Measurements from ENCODE around the gene CLRN2.
"Not testable (repeated sequence)": the region's sequence is repeated elsewhere in the genome, so short reads cannot be mapped to it uniquely, and the experiment has no call there.

Gene CLRN2

DNA sequence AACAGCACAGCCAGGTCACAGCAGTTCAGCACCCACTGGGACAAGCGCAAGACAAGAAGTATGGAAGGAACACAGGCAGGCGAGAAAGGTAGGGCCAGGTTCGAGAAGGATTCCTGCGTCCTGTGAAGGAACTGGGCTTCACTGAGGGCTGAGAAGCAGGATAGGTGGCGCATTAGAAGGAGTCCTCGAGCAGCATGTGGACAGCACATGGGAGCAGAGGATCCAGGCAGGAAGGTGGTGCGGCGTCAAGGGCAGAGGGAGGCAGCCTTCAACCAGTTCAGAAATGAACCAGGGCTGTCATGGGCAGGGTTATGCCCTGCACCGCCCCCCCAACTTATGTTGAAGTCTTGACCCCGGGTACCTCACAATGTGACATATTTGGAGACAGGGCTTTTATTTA, 31.3 kb downstream of the CLRN2 start:
- DNase-seq: no peak

DNA sequence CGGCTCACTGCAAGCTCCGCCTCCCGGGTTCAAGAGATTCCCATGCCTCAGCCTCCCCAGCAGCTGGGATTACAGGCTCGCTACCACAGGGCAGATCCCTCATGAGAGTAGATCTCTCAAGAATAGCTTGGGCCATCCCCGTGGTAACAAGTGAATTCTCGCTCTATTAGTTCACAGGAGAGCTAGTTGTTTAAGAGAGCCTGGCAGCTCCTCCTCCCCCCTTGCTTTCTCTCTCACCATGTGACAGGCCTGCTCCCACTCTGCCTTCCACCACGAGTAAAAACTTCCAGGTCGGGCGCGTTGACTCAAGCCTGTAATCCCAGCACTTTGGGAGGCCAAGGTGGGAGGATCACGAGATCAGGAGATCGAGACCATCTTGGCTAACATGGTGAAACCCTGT, 31.7 kb downstream of the CLRN2 start:
- no peak for DNase-seq

DNA sequence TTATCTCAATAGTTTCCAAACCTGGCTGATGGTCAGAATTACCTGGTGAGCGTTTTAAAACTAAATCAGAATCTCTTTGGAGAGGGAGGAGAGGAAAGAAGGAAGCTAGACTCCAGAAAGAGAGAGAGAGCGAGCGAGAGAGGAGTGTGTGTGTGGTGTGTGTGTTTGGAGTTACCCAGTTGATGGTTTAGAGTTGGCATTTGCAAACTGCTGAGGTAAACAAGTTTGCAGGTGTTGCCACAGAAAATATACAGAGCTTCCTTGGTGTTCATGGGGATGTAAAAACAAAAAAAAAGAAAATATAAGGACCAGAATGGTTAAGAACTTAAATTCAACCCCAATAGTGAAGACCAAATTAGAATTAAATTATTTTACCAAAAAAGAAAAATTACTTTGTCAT, 35.6 kb downstream of the CLRN2 start:
- DNase-seq: no peak

DNA sequence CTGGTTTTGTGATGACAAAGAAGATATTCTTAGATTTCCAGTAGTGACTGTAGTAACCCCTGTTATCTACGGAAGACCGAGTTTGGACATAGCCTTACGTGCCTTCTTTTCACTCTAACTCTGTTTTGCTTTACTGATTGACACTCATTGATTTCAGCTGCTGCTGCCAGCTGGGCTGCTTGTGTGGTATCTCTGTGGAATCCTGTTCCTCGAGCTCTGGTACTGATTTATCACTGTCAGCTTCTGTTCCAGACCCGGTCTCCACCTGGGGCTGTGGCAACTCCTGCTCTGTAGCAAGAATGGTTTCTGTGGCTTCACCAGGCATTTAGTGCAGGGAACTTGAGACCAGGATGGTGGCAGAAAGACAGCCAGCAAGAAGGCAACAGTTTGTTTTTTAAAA, 37.5 kb downstream of the CLRN2 start:
- no peak for DNase-seq

DNA sequence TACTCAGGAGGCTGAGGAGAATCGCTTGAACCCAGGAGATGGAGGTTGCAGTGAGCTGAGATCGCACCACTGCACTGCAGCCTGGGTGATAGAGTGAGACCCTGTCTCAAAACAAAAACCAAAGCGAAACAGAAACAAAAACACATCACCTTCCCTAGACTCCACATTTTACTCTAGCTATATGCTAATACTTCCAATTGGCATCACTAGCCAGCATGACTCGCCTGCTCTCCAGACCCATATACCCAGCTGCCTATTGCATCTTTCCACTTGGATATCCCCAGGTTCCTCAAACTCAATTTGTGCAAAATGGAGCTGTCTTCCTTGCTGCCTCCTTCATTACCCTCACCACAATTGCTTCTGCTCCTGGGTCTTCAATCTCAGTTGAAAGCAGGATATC, 39.6 kb downstream of the CLRN2 start:
- no peak for DNase-seq

DNA sequence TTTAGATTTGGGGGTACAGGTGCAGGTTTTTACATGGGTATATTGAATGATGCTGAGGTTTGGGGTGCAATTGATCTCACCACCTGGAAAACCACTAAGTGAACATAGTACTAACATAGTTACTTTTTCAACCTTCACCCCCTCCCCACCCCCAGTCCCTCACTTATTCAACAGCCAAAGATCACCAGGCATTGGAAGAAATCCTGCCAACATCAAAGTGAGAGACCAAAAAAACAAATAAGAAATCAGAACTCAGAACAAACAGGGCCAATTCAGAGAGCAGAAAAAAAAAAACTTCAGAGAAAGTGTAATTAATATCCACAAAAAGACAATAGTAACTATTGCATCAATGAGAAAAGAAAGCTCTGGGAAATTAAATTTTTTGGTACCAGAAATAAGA, 41.5 kb downstream of the CLRN2 start:
- DNase-seq: no peak

DNA sequence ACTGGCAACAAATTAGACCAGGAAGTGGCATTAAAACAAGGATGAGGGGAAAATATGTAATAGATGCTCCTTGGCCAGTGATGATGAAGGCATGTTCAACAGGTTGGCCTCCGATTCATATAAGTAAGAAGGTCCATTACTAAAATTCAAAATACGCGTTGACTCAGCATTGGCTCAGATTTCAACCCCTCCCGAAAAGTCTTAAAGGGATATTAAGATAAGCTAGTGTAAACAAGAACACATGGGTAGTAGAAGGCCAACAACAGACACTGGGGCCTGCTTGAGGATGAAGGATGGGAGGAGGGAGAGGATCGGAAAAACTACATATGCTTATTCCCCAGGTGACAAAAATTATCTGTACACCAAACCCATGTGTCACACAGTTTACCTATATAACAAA, 42.9 kb downstream of the CLRN2 start:
- DNase-seq: no peak

DNA sequence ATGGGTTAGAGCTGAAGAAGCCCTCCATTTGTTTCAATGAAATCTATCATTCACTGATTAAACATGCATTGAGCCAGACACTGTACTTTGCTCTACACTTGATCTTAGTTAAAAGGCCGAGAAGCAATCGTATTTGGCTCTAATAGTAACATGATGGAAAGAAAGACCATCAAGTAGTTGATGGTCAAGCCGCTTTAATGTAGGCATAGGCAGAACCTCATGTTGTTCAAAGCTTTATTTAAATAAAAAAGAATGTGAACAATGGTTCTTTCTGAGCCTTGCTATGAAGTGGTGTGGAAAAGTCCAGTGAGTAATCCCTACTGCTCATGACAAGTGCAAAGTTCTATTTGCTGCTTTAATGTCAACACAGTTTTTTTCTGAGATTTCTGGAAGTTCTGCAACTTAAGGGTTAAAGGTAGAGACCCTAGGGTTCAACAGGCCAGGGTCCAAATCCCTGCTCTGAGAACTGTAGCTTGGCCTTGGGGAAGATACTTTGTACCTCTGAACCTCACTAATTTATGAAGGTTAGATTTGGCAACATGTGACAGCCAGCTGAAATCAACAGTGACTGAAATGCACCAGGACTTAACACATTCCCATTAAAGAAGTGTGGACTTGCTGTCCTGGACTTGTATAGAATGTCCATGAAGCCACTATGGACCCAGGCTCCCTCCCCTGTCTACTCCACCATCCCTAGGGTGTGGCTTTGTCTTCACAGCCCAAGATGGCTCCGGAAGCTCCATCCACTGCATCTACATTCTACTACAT, 44.2 kb downstream of the CLRN2 start:
- no peak for DNase-seq

DNA sequence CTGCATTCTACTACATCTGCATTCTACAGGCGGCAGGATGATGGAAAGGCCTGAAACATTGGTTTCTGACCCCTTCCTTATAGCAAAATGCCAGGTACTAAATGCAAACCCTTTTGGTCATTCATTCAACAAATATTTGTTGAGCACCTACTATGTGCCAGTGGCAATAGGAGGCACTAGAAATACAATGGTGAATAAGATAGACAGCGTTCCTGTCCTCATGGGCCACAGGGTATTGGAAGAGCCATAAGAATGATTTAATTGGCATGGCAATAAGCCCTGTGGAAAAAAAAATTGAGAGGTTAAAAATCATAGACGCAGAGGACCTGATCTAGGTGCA, 44.7 kb downstream of the CLRN2 start:
- DNase-seq: no peak

DNA sequence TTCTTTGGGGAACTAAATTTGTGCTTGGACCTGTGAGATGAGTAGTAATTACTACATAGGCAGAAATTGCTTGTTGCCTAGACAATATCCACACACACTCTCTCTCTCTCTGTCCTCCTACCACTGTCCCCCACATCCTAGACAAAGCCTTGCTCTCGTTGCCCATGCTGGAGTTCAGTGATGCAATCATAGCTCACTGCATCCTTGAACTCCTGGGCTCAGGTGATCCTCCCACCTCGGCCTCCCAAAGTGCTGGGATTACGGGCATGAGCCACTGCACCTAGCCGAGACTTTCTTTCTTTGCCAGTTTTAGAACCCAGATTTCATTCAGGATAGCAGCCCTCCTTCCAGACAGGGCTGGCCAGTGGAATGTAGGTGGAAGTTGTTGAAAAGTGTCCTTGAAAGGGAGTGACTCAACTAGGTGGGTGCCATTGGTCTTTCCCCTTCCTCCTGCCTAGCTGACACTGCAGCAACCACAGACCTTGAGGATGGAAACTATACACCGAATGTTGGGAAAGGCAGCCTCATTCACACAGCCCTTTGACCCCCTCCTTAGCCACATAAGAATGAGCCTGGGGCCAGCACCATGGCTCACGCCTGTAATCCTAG, 45.2 kb downstream of the CLRN2 start:
- no peak for DNase-seq

DNA sequence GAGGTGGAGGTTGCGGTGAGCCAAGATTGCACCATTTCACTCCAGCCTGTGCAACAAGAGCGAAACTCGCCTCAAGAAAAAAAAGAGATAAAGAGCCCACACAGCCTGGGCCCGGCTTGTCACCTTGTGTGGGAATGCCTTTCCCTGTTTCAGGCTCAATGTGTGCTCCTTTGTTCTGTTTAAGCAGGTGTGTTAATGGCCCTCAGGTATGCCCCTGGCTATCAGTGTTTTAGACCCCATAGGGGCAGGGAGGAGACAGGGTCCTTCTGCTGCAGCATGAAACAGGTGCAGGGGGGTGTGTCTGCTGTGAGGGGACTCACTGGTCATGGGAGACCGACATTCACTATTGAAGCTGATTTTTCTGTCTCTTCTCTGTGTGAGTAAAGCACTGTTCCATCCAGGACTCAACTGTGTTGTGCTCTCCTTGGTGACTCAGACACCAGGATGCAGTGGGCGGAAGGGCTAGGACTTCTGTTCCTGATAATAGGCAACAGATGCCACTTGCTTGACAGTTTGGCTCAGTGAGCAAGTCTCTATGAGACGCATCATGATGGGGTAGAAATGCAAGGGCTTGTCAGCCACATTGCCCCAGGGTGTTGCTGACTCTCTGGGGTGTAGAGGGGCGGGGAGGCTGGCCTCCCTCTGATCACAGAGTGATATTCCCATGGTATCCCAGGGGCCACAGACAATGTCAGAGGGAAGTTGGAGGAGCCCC, 46.4 kb downstream of the CLRN2 start:
- DNase-seq: no peak

DNA sequence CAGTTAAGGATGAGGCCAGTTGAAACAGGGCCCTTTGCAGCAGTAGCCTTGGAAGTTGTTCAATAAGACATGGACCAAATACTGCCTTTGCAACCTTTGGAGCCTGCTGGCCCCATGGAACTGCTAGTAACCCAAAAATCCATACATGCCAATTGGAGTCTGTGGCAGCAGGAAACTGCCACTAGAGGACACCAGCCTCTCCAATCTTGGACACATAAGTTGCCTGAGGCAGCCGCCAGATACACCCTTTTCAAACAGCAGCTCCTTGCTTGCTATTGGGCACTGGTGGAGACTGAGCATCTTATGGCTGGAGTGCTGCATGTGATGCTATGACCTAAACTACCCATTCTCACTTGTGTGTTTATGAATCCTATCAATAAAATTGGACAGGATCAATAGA, 47.2 kb downstream of the CLRN2 start:
- no peak for DNase-seq

DNA sequence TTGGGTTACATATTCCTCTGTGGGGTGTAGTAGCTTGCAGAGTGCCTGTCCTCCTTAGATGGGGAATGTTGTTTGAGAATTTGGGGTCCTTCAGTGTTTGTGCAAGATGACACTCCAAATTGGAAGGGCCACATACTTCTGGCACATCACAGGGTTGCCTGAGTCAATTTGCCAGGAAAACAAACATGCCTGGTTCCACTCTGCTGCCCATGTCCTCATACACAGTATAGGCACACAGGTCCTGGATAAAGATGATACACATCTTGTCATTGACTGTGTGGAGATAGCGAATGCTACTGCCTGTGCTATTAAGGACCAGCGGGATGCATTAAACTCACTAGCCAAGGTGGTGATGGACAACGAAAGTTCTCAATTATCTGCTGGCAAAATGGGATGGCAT, 50.9 kb downstream of the CLRN2 start:
- DNase-seq: no peak

DNA sequence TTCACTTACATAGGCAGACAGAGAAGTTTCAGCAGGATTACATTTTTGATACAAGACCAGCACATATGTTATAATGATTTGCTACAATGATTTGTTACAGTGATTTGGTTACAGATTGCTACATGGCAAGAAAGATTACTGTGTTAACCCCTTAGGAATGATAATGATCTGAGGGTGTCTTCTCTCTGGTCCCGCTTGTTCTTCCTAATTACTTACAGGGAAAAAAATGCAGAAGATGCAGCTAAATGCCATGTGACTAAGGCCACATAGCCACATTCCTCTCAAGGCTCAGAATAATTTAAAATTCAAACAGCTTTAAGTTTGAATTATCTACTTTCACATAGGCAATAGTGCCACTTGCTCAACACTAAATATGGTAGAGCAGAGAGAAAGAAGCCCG, 52.3 kb downstream of the CLRN2 start:
- no peak for DNase-seq

DNA sequence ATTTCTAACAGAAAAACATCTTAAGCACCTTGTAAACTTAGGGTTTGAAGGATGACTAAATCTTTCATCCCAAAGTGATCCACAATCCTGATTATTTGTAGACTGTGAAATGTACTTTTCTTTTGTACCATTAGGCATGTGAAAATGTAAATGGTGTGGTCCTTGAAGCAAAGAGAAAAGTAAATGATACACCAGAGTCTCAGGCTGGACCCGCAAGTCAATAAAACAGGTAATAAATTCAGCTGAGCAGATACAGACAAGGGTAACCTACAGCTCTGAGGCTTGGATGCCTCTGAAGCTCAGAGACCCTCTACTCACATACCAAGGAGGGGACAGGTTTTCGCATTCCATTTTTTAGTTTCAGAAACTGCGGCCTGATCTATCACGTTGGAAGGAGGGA, 59.2 kb downstream of the CLRN2 start:
- no peak for DNase-seq

DNA sequence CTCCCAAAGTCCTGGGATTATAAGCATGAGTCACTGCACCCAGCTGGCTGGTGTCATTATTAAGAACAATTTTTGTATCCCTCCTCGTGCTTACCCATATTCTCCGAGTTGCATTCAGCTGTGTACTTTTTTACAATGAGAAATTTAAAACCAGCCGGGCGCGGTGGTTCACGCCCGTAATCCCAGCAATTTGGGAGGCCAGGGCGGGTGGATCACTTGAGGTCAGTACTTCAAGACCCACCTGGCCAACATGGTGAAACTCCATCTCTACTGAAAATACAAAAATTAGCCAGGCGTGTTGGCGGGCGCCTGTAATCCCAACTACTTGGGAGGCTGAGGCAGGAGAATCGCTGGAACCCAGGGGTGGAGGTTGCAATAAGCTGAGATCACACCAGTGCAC, 60.2 kb downstream of the CLRN2 start:
- DNase-seq: not testable (repeated sequence)
